IMR-90 (cell line): ENCODE results near the gene THAP10.

Experiments used
- BHLHE40 ChIP-seq: fragments of 150-350 bp; IDR thresholded peaks from 2 replicates; pipeline ENCODE4 v1.6.1; 2016; ENCODE audit warnings: mild to moderate bottlenecking, low read depth, low read length
- CEBPB ChIP-seq: IDR thresholded peaks from 2 replicates; pipeline ENCODE4 v1.6.1; 2012; ENCODE audit warnings: low read depth, low read length, improper control_type of control experiment
- MAFK ChIP-seq: IDR thresholded peaks from 2 replicates; pipeline ENCODE4 v1.6.1; 2012; ENCODE audit warnings: low read depth, low read length, improper control_type of control experiment
- MAZ ChIP-seq: IDR thresholded peaks from 2 replicates; pipeline ENCODE4 v1.6.1; 2012; ENCODE audit warnings: low read depth, mild to moderate bottlenecking, low read length, improper control_type of control experiment, moderate library complexity, borderline replicate concordance
- MXI1 ChIP-seq: IDR thresholded peaks from 2 replicates; pipeline ENCODE4 v1.6.1; 2012; ENCODE audit warnings: low read depth, mild to moderate bottlenecking, low read length, moderate library complexity, borderline replicate concordance
- POLR2A ChIP-seq: IDR thresholded peaks from 2 replicates; pipeline ENCODE4 v1.6.1; 2012; ENCODE audit warnings: mild to moderate bottlenecking, low read depth, low read length
- RAD21 ChIP-seq: IDR thresholded peaks from 2 replicates; pipeline ENCODE4 v1.6.1; 2012; ENCODE audit warnings: low read length, improper control_type of control experiment
- TF ChIP-seq, protein P1 (sequence below): conservative IDR thresholded peaks from 2 replicates; pipeline ENCODE4 v1.5.1; 2012; ENCODE audit warnings: mild to moderate bottlenecking, low read depth, low read length, improper control_type of control experiment
- TF ChIP-seq, protein P2 (sequence below): fragments of 150-350 bp; IDR thresholded peaks from 2 replicates; pipeline ENCODE4 v1.6.1; 2017; ENCODE audit warnings: mild to moderate bottlenecking, antibody characterized with exemption, low read length, low read depth

DNA sequence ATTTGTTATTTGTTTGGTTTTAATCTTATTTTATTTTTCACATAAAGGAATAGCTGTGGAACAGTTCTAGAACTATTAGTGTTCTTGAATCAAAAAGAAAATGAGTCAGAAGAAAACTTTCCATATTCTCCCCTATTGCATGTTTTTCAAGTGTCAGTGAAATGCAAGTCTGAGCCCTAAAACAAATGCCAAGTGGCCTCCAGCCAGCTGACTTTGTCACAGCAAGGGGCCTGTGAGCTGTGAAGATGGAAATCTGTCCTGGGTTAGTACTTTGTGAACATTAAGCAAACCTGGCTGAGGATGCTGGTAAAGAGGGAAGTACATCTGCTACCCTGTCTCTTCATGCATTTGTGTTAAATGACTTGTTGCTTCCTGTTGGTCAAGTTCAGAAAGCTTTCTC lies 14.6 kb upstream of the THAP10 start:
- TF ChIP-seq MAZ (no peak), CEBPB (no peak), MAFK (no peak), POLR2A (no peak), MXI1 (no peak), BHLHE40 (no peak), RAD21 (no peak)
- TF ChIP-seq, protein P1, sequence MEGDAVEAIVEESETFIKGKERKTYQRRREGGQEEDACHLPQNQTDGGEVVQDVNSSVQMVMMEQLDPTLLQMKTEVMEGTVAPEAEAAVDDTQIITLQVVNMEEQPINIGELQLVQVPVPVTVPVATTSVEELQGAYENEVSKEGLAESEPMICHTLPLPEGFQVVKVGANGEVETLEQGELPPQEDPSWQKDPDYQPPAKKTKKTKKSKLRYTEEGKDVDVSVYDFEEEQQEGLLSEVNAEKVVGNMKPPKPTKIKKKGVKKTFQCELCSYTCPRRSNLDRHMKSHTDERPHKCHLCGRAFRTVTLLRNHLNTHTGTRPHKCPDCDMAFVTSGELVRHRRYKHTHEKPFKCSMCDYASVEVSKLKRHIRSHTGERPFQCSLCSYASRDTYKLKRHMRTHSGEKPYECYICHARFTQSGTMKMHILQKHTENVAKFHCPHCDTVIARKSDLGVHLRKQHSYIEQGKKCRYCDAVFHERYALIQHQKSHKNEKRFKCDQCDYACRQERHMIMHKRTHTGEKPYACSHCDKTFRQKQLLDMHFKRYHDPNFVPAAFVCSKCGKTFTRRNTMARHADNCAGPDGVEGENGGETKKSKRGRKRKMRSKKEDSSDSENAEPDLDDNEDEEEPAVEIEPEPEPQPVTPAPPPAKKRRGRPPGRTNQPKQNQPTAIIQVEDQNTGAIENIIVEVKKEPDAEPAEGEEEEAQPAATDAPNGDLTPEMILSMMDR, result no peak
- TF ChIP-seq, protein P2, sequence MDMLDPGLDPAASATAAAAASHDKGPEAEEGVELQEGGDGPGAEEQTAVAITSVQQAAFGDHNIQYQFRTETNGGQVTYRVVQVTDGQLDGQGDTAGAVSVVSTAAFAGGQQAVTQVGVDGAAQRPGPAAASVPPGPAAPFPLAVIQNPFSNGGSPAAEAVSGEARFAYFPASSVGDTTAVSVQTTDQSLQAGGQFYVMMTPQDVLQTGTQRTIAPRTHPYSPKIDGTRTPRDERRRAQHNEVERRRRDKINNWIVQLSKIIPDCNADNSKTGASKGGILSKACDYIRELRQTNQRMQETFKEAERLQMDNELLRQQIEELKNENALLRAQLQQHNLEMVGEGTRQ, result no peak
